Right lobe of liver (tissue), 6 donors: ENCODE measurements around the gene KCNK4. TPM values are rescaled to one million over a fixed set of nuclear protein-coding genes. Genes with fewer than 3 reads are reported as not detected.

ENCODE experiments used
- ATAC-seq, 4 donors: fragments of 200-7000 bp; cut with Tn5 transposase; one replicate each; pipeline ENCODE4 v1.9.1; 2020; ENCODE audit warnings: mild to moderate bottlenecking in 4 of 4, moderate library complexity in 4 of 4
- DNase-seq, 3 donors: peaks; one replicate each; pipeline ENCODE4 v3.0.0-alpha.2; 2020
- H3K27ac ChIP-seq, 3 donors: fragments of 200-600 bp; one replicate each; pipeline ENCODE4 v1.8.0; 2022
- H3K27me3 ChIP-seq, 2 donors: fragments of 200-600 bp; one replicate each; pipeline ENCODE4 v1.8.0; 2022
- H3K36me3 ChIP-seq, 4 donors: fragments of 200-600 bp; sonication (generic) in 1 of 4; one replicate each; pipeline versions ENCODE4 v1.5.1 to v1.8.0; 2017 to 2022; ENCODE audit warnings: control low read depth in 1 of 4
- H3K4me1 ChIP-seq, 4 donors: fragments of 200-600 bp; sonication (generic) in 1 of 4; one replicate each; pipeline versions ENCODE4 v1.5.1 to v1.8.0; 2017 to 2022; ENCODE audit warnings: control low read depth in 1 of 4
- H3K4me3 ChIP-seq, 3 donors: fragments of 200-600 bp; one replicate each; pipeline ENCODE4 v1.8.0; 2022
- H3K9me3 ChIP-seq, 4 donors: fragments of 200-600 bp; sonication (generic) in 1 of 4; one replicate each; pipeline versions ENCODE4 v1.5.1 to v1.8.0; 2017 to 2022; ENCODE audit warnings: control low read depth in 1 of 4
- POLR2A ChIP-seq: fragments of 450-650 bp; IDR thresholded peaks from one replicate; pipeline ENCODE4 v1.6.1; 2017; ENCODE audit warnings: antibody characterized with exemption, mild to moderate bottlenecking
- WGBS: methylation state at CpG from one replicate; pipeline ENCODE4 v1.1.6; 2018; ENCODE audit warnings: low coverage, low lambda C conversion rate; ENCODE audit not compliant: insufficient coverage; ENCODE audit errors: missing lambda C conversion rate; 5-methylcytosine and 5-hydroxymethylcytosine counted together
- intact Hi-C, 2 donors: fragments of 100-400 bp; cut with DNase I; formaldehyde crosslinking; loops; one replicate each; pipeline versions ENCODE4 v1.11.2 to v1.14.1; 2022
- total RNA-seq, 6 experiments: library from RNA; depleted of rRNA in 2 of 6; stranded (reverse); fragments of >200 nt in 2 of 6; fragmentation: NEBNext Ultra II Directional in 3 of 6; extraction: Animal tissue kit (Norgen Biotek cat#: 25700) in 3 of 6; gene quantifications; one replicate each; pipeline versions ENCODE4 v1.1.0 to v1.2.4, GENCODE V29; 2016 to 2023
- TF ChIP-seq, protein P1 (sequence below), 4 donors: fragments of 200-600 bp in 3 of 4; fragments of 450-650 bp in 1 of 4; IDR thresholded peaks; one replicate each; pipeline versions ENCODE4 v1.5.1 to v1.8.0; 2016 to 2022; ENCODE audit warnings: antibody characterized with exemption in 4 of 4, mild to moderate bottlenecking in 2 of 4
- donor health status: DM: no; HTN: yes; CAD: no.
- donor health status: DM: no; HTN: no; CAD: no.
- donor health status: DM: no; HTN: no; CAD: no.
- donor health status: DM: no; HTN: yes; CAD: no.
- donor health status: DM: no; HTN: yes; CAD: no.

KCNK4 gene
- total RNA-seq, 6 experiments from 2014 or later, result not detected

DNA sequence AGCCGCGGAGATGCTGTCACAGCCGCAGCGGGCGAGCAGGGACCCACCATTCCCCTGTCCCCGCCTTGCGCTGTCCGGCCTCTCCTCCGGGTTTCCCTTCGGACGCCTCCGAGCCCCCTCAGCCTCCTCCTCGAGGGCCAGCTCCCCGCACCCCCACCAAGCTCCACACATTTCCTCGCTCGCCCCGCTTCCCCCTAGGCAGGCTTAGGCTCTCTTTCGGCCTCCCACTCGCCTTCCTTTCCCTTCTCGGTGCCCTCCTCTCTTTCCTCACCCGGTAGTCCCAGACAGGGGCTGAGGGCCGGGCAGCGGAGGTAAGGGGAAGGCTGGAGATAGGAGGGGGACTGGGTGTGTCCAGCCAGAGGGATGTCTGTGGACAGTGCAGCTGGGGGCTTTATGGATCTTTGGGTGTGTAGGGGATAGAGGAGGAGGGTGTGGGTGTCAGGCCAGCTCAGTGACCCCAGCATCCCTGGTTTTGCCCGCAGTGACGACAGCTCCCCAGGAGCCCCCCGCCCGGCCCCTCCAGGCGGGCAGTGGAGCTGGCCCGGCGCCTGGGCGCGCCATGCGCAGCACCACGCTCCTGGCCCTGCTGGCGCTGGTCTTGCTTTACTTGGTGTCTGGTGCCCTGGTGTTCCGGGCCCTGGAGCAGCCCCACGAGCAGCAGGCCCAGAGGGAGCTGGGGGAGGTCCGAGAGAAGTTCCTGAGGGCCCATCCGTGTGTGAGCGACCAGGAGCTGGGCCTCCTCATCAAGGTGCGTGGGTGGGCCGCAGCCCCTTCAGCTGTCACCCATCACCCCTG, 1.6 kb downstream of the KCNK4 start:
- Histone ChIP-seq H3K27me3 (peaks cover 0 to 21% of the 10 kb centered on the region in 2 donors), H3K36me3 (no peaks in the 10 kb centered on the region), H3K9me3 (no peaks in the 10 kb centered on the region), H3K4me3 (no peak overlapping the region), H3K27ac (no peak overlapping the region), H3K4me1 (peaks cover 0 to 12% (median 0%) of the 10 kb centered on the region in 4 donors)
- TF ChIP-seq, protein P1, sequence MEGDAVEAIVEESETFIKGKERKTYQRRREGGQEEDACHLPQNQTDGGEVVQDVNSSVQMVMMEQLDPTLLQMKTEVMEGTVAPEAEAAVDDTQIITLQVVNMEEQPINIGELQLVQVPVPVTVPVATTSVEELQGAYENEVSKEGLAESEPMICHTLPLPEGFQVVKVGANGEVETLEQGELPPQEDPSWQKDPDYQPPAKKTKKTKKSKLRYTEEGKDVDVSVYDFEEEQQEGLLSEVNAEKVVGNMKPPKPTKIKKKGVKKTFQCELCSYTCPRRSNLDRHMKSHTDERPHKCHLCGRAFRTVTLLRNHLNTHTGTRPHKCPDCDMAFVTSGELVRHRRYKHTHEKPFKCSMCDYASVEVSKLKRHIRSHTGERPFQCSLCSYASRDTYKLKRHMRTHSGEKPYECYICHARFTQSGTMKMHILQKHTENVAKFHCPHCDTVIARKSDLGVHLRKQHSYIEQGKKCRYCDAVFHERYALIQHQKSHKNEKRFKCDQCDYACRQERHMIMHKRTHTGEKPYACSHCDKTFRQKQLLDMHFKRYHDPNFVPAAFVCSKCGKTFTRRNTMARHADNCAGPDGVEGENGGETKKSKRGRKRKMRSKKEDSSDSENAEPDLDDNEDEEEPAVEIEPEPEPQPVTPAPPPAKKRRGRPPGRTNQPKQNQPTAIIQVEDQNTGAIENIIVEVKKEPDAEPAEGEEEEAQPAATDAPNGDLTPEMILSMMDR (IDR thresholded peaks at IDR 0.05), result no peak
- no peak for TF ChIP-seq POLR2A
- ATAC-seq, result no peak
- WGBS, result 7% methylated on average over 15 of the region's 42 CpGs
- intact Hi-C loops, result no loop called here
- no peak for DNase-seq

DNA sequence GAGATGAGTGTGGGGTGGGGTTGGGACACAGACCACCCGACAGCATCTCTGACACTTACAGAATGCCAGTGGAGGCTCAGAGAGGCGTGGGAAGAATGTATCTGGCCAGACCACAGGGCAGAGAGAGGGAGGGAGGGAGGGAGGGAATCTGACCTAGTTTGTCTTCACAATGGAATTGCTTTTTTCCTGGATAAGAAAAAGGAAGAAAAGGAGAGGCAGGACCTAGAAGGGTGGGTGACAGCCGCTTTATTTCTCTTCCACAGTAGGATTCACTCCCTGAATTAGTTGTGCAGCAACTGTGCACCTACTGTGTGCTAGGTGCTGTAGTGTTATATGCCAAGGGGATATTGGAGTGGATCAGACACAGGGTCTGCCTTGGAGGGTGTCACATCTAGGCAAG, 3.7 kb downstream of the KCNK4 start:
- TF ChIP-seq POLR2A, result no peak
- TF ChIP-seq, protein P1 (IDR thresholded peaks at IDR 0.05), result no peak
- Histone ChIP-seq H3K27ac (no peak overlapping the region), H3K27me3 (peaks cover 0 to 37% of the 10 kb centered on the region in 2 donors), H3K9me3 (no peaks in the 10 kb centered on the region), H3K4me1 (peaks cover 0 to 21% (median 2%) of the 10 kb centered on the region in 4 donors), H3K4me3 (no peak overlapping the region), H3K36me3 (no peaks in the 10 kb centered on the region)
- WGBS, result 47% methylated on average over 3 of the region's 3 CpGs
- ATAC-seq (no peak), DNase-seq (no peak)
- intact Hi-C loops, result no loop called here

DNA sequence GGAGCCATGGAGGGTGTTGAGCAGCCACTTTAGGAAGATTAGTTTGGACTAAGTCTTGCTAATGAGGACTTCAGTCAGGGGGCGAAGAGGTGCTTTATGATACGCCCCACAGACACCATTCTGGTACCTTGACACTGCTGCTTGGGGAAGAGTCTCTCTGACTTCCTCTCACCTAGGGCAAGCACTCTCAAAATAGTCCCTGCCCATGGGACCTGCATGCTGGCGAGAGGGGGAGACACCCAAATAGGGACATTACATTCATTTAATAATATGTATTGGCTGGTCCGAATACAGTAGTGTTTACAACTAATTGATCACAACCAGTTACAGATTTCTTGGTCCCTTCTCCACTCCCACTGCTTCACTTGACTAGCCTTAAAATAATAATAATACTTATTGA, 4.7 kb downstream of the KCNK4 start:
- Histone ChIP-seq H3K9me3 (no peaks in the 10 kb centered on the region), H3K27me3 (peaks cover 0 to 44% of the 10 kb centered on the region in 2 donors), H3K27ac (no peak overlapping the region), H3K4me1 (peaks cover 0 to 31% (median 7%) of the 10 kb centered on the region in 4 donors), H3K36me3 (no peaks in the 10 kb centered on the region), H3K4me3 (no peak overlapping the region)
- TF ChIP-seq POLR2A, result no peak
- TF ChIP-seq, protein P1 (IDR thresholded peaks at IDR 0.05), result no peak
- 67% methylated on average over 1 of the region's 4 CpGs for WGBS
- DNase-seq (no peak), ATAC-seq (no peak)
- intact Hi-C loops, result no loop called here

DNA sequence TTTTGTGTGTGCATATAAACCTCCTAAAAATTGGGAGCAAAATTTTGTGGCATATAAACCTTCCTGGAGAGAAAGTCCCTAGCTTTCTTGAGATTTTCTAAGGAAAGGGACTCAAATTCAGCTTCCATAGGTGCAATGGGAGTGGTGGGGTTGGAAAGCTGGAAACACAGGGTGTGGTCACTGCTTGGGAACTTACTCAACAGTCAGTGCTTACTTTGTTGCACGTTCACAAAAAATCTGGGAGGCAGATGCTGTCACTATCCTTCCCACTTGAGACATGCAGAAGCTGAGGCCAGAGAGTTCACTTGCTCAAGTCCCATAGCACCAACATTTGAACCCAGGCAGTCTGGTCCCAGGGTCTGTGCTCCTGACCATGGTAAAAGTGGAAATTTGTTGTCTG, 5.1 kb downstream of the KCNK4 start:
- no peaks in the 10 kb centered on the region for H3K9me3 ChIP-seq
- ATAC-seq, result no peak
- intact Hi-C loops, result no loop called here
- DNase-seq, result no peak
- H3K4me1 ChIP-seq, result peaks cover 0 to 32% (median 7%) of the 10 kb centered on the region in 4 donors
- peaks cover 0 to 44% of the 10 kb centered on the region in 2 donors for H3K27me3 ChIP-seq
- TF ChIP-seq, protein P1 (IDR thresholded peaks at IDR 0.05), result no peak
- TF ChIP-seq POLR2A, result no peak
- no CpG with 5 or more reads among the region's 1 CpG for WGBS
- H3K4me3 ChIP-seq, result no peak overlapping the region
- H3K27ac ChIP-seq, result no peak overlapping the region
- no peaks in the 10 kb centered on the region for H3K36me3 ChIP-seq
